GM19467 (cell line): ENCODE measurements around the gene SELPLG.

Experiments
- ATAC-seq: cut with Tn5 transposase; IDR thresholded peaks from one replicate; pipeline ENCODE4 v1.9.1; 2021; ENCODE audit warnings: mild to moderate bottlenecking, moderate library complexity; ENCODE audit not compliant: unreplicated experiment

SELPLG gene

DNA sequence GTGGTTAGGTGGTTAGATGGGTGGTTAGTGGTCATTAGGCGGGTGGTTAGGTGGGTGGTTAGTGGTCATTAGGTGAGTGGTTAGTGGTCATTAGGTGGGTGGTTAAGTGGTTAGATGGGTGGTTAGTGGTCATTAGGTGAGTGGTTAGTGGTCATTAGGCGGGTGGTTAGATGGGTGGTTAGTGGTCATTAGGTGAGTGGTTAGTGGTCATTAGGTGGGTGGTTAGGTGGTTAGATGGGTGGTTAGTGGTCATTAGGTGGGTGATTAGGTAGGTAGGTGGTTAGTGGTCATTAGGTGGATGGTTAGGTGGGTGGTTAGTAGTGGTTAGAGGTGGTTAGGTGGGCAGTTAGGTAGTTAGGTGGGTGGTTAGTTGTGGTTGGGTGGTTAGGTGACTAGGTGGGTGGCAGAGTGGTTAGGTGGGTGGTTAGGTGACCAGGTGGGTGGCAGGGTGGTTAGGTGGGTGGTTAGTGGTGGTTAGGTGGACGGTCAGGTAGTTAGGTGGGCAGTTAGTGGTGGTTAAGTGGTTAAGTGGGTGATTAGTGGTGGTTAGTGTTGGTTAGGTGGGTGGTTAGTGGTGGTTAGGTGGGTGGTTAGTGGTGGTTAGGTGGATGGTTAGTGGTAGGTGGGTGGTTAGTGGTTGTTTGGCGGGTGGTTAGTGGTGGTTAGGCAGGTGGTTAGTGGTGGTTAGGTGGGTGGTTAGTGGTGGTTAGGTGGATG, 27.8 kb downstream of the SELPLG start:
- ATAC-seq: no peak

DNA sequence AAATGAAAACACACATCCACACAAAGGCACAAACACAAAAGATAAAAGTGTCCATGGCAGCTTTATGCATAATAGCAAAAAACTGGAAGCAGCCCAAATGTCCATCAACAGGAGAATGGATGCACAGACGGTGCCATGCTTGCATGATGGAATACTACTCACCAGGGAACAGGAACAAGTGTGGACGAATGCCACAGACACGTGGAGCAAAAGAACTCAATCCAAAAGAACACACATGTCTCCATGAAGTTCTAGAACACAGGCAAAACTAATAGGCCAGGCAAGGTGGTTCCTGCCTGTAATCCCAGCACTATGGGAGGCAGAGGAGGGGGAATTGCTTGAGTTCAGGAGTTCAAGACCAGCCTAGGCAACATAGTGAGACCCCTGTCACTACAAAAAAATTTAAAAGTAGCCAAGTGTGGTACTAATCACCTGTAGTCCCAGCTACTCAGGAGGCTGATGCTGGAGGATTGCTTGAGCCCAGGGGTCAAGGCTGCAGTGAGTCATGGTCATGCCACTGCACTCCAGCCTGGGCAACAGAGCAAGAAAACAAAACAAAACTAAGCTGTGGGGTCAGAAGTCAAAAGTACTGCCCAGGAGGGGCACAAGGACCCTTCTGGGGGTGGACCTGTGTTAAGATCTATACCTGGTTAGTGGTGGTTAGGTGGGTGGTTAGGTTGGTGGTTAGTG, 28.5 kb downstream of the SELPLG start:
- ATAC-seq: no peak

DNA sequence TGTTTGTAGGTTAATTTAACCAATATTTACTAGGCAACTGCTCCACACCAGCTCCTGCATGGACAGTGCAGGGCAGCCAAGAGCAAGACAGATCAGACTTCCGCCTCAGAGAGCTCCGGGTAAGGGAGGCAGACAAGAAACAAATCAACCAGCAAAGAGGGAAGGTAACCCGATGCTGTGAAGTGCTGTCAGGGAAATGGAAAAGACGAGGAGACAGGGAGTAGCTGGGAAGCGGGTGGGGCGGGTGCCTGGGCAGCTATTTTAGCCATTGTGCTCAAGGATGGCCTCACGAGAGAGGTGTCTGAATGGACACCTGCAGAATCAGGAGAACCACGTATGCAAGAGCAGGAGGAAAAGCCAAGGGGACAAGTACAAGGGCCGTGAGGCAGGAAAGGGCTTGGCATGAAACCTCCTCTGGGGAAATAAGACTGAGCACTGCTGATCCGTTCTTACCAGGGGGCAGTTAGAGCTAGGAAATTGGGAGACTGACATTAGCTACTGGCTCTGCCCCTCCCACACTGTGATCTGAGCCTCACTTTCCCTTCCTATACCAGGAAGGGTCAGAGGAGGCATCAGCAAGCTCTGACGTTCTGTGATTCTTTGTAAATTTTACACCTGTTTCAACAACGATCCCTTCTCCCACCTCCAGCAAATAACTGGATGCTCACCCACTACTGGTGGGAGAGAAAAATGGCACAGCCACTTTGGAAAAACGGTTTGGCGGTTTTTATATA, 29.3 kb downstream of the SELPLG start:
- ATAC-seq: no peak

DNA sequence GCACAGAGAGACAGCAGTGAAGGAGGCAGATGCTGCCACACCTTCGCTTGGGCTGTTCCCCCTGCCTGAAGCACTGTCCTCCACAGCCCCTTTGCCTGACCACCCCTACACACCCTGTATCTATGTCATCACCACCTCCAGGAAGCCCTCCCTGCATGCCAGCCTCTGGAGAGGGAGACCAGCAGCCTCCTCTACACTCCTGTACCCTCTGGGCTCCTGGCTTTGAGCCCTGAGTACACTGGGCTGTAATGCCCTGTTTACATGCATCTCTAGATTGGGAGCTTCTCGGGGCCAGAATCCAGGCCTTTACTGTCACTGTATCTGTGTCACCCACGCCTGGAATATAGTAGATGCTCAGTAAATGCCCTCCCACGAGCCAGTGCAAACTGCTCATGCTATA, 30.0 kb downstream of the SELPLG start:
- no peak for ATAC-seq

DNA sequence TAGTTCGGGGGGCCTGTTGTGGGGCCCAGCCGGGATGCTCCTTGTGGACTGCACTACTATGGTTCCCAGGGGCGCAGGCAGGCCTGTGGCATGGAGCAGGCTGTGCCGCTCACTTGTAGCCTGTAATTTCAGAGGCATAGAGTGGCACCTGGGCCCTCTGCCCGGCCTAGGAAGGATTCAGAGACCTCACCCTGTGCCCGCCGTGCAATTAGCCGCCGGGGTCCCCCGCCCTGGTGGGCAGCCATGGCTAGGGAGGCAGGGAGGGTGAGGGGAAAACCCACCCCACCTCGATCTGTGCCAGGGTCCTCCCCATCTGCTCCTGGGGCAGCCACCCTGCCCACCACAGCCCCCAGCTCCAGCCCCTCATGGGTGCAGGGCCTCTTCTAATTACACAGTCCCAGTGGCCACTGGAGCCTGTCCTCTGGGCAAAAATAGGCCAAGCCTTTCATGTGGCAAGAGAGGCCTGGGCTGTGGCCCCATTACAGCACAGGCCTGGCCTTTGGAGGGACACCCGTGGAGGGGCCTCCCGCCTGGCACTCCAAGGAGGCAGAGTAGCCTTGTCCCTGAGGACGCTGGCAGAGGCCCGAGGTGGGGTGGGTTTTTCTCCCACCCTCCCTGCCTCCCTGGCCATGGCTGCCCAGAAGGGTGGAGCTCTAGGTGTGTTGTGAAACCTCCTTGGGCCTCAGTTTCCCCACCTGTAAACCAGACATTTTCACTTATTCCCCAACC, 30.6 kb downstream of the SELPLG start:
- ATAC-seq: no peak

DNA sequence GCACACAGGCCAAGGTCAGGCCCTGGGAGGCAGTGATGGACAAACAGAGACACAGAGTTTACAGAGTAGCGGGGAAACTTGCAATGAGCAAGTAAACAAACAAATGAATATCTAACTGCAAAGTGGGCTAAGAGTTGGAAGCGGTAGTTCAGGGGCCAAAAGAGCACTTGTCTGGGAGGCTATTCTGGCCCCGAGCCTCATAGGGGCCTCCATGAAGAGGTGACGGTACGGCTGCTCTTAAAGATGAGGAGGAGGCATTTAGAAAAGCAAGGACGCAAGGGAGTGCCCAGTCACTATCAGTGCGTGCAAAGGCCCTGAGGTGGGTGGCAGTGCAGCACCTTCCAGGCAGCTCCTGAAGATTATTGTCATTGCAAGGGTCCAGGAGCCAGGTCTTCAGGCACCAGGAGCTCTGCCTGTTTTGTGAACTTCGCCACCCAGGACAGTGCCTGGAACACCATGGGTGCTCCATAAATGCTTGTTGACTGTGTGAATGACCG, 31.4 kb downstream of the SELPLG start:
- ATAC-seq: no peak

DNA sequence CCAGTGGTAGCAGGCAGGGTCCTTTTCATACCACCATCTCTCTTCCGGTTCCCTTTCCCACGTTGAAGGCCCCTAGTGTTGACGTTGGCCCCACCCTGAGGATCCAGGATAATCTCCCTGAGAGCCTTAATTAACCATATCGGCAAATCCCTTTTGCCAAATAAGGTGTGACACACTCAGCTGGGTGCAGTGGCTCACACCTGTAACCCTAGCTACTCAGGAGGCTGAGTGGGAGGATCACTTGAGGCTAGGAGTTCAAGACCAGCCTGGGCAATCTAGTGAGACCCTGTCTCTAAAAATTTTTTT, 33.0 kb downstream of the SELPLG start:
- ATAC-seq: no peak

DNA sequence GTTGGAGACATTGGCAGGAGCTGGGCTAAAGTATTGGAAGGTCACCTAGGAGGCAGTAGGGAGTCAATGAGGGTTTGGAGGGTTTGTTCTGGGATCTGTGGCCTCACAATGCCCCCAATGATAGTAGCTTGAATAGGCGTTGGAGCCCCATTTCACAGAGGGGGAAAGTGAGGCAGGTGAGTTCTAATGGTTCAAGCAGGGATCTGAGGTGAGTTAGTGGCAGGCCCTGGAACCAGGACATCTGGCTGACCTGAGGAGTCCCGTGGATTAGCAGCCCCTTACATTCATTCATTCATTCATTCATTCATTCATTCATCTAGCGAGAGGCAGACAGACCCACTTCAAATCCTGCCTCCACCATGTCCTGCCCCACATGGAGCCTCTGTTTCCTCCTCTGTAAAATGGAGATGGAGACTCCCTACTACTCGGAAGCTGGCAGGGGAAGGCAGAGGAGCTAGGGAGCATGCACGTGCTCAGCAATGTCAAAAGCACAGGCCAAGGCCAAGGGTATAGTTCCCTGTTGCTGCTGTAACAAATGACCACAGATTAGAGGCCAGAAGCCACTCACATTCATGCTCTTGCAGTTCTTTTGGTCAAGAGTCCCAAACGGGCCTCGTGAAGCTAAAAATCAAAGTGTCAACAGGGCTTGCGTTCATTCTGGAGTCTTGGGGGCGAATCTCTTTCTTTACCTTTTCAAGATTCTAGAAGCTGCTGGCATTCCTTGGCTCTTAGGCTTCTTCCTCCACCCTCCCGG, 33.6 kb downstream of the SELPLG start:
- ATAC-seq: no peak

DNA sequence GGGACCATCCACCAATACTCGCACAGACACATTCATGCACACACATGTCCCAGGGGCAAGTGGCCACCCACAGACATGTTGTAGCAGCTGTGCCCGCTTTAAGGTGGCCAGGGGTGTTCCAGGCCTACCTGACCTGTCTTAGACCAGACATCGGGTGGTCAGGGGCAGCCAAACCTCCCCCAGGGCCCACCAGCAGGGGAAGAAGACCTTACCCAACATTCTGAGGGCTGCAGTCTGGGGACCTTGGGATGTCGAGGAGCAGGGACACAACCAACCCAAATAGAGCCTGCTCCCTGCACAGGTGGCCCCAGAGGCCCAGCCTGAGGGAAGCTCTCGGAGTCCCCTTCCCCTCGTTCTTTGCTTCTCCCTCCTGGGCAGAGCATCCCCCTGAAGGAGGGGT, 34.2 kb downstream of the SELPLG start:
- no peak for ATAC-seq

DNA sequence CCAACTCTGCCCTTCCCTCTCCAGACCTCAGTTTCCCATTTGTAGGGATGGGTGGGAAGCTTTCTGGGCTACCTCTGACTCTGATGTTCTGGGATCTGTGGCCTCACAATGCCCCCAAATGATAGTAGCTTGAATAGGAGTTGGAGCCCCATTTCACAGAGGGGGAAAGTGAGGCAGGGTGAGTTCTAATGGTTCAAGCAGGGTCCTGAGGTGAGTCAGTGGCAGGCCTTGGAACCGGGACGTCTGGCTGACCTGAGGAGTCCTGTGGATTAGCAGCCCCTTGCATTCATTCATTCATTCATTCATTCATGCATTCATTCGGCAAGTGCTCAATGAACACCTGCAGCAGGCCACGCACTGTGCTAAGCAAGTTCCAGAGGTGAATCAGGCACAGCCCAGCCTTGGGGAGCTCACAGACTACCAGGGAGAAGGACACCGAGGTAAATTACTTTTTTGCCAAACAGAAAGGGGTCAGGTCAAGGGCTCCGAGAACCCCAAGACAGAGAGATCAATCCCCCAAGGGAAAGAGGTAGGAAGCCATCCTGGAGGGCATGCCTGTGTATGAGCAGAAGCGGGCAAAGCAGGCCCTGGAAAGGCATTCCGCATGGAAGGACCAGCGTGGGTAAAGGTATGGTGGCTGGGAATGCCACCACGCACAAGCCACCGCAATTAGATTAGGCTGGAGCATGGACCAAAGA, 35.0 kb downstream of the SELPLG start:
- ATAC-seq: no peak

DNA sequence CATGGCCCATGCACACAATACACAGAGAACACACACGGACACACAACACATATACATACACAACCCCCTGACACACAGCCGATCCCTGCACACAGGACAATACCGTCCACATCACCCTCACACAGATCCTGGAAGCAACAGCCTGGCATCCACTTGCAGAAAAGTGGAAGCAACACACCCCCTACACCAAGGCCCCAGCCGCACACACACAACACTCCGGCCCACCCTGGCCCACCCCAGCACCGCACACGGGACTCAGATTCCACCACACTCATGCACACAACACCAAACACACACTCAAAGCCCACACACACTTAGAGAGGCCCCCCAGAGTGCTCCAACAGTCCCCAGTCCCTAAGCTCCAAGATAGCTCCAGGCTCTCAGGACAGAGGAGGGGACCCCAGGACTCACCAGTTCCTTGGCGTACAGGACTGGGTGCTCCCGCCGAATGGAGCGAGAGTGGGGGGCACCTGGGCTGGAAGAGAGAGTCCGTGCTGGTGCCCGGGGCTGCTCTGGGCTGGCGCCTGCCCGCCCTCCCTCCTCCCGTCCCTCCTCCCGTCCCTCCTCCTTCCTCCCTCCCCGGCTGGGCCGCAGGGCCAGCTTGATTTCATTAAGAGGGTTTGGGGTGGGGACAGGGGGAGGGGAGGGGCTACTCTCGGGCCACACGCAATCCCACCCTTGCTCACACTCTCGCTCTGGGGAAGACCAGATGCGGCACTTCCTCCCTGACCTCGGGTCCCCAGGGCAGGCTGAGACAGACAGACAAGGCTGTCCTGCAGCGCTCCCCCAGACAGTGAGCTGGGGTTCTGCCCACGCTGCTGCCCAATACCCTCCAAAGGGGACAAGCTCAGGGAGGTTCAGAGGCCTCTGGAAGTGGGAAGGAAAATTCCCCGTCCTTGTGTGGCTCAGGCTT, 35.9 kb downstream of the SELPLG start, which contains the start of gene TMEM119:
Gene TMEM119, minus strand, starts transcription at position 526 of the 913 bp plus-strand sequence. CDS start 5,701 bp downstream, outside the sequence.
- no peak for ATAC-seq

DNA sequence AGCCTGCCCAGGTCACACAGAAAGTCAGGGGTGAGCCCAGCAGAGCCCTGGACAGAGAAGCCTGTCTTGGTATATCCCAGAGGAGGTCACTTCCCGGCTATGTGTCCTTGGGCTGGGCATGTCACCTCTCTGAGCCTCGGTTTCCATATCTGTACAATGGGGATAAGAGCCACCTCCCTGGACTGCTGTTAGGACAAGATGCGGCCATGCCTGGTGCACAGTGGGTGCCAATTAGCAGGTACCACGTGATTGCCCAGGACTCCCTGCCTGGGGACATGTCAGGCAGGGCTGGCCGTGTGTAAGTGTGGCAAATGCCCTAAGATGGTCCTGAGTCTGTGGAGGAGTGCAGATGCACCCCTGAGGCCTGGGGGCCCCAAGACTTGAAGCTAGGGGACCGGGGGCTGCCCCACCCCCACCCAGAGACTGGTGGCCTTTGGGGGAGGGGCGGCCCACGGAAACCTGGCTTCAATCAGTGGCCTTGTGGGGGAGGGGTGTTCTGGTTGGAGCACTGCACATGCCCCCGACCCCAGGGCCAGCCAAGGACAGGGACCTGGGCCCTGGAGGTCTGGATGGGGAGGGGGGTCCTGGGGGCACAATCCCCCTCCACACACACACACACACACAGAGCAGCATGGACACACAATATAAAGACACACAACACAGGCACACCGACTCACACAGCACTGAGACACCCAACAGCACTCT, 36.7 kb downstream of the SELPLG start:
- ATAC-seq: no peak

DNA sequence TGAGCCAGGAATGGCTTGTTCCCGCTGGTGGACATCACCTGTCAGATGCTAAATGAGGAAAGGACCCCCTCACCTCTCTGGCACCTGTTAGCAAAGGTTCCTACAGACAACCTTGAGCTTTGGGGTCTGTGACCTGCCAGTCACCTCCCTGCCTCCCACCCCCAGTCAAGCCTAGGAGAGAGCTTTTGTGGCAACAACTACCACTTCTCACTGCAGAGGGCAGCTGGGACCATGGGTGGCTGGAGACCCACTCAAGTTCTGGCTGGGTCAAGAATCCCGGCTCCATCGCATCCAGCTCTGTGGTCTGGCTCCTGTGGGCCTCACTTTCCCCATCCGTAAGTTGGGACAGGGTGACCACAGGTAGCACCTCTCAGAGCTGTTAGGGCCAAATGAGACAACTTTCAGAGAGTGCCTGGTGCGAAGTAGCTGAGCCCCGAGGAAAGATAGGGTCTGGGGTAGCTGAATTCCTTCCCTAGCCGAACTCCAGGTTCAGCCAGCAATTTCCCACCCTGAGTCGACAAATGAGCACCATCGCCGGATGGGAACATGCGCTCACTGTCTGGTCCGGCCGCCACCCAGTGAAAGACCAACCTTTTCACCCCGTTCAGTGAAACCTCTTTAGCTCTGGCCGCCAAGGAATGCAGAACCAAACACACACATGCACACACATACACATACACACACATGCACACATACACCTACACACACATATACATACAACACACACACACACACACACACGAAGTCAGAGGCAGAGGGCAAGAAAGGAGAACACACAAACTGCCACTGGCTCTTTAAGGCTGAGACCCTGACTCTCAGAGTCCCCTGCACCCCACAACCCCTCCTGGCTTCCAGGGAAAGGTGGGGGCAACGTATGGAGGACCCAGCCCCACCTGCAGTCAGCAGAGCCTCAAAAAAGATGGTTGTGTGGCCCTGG, 37.7 kb downstream of the SELPLG start:
- no peak for ATAC-seq

DNA sequence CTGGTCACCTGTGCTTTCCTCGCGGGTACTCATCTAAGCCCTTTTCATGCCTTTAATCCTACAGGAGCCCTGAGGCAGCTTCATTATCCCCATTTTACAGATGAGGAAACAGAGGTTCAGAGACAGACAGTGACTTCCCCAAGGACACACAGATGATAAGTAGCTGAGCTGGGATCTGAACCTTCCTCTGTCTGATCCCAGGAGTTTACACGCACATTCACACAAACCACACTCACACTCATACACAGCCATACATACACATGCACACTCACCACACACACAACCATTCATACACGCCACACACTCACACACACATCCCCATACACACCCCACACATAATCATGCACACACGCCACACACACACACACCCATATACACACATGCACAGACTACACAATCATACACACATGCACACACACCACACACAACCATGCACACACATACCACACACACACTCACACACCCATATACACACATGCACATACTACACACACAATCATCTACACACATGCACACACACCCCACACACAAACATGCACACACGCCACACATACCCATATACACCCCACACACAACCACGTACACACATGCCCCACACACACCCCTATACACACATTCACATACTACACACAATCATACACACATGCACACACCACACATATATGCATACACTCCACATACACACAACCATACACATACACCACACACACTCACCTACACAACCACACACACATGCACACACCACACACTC, 38.6 kb downstream of the SELPLG start:
- ATAC-seq: no peak

DNA sequence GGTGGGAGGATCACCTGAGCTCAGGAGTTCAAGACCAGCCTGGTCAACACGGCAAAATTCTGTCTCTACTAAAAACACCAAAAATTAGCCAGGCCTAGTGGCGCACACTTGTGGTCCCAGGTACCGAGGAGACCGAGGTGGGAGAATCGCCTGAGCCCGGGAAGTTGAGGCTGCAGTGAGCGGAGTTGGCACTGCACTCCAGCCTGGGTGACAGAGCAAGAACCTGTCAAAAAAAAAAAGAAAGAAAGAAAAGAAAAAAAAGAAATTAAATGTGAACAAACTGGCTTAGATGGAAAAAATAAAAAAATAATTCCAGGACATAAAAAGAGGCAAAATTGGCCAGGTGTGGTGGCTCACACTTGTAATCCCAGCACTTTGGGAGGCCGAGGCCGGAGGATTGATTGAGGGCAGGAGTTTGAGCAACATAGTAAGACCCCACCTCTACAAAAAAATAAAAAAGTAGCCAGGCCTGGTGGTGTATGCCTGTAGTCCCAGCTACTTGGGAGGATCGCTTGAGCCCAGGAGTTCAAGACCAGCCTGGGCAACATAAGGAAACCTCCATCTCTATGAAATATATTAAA, 39.3 kb downstream of the SELPLG start:
- ATAC-seq: no peak
